Mesendoderm (in vitro differentiated cells): ENCODE data around the gene MYO9B.

Experiments used
- DNase-seq: peaks from one replicate; pipeline ENCODE4 v3.0.0; 2013
- H2AK5ac ChIP-seq: 2 replicates; pipeline ENCODE4 v1.6.1; 2013; ENCODE audit warnings: low read length, inconsistent platforms
- H2BK120ac ChIP-seq: 2 replicates; pipeline ENCODE4 v1.6.1; 2013; ENCODE audit warnings: low read depth, mild to moderate bottlenecking, low read length, moderate library complexity, mixed read lengths
- H2BK15ac ChIP-seq: replicated peaks from 2 replicates; pipeline ENCODE4 v1.6.1; 2013; ENCODE audit warnings: low read depth, mild to moderate bottlenecking, moderate library complexity
- H2BK5ac ChIP-seq: 2 replicates; pipeline ENCODE4 v1.6.1; 2013; ENCODE audit warnings: low read length, inconsistent platforms
- H3K18ac ChIP-seq: 2 replicates; pipeline ENCODE4 v1.6.1; 2013; ENCODE audit warnings: mild to moderate bottlenecking, low read length, mixed read lengths
- H3K23ac ChIP-seq: one replicate; pipeline ENCODE4 v1.6.1; 2013; ENCODE audit warnings: low read length
- H3K27ac ChIP-seq: 2 replicates; pipeline ENCODE4 v1.5.1; 2013; ENCODE audit warnings: low read depth, mild to moderate bottlenecking, inconsistent platforms, low read length, moderate library complexity
- H3K27me3 ChIP-seq: 2 replicates; pipeline ENCODE4 v1.6.1; 2013; ENCODE audit warnings: low read length, control low read depth, mild to moderate bottlenecking, inconsistent platforms; ENCODE audit not compliant: insufficient read depth, poor library complexity
- H3K36me3 ChIP-seq: 2 replicates; pipeline ENCODE4 v1.6.1; 2013; ENCODE audit warnings: low read length, inconsistent platforms; ENCODE audit not compliant: control insufficient read depth, insufficient read depth
- H3K4ac ChIP-seq: one replicate; pipeline ENCODE4 v1.6.1; 2013; ENCODE audit warnings: low read depth, mild to moderate bottlenecking, low read length, moderate library complexity
- H3K4me1 ChIP-seq: 2 replicates; pipeline ENCODE4 v1.6.1; 2013; ENCODE audit warnings: low read depth, low read length, inconsistent platforms; ENCODE audit not compliant: control insufficient read depth
- H3K4me2 ChIP-seq: 2 replicates; pipeline ENCODE4 v1.6.1; 2013; ENCODE audit warnings: low read length
- H3K4me3 ChIP-seq: 2 replicates; pipeline ENCODE4 v1.5.1; 2013; ENCODE audit warnings: mild to moderate bottlenecking, low read length
- H3K56ac ChIP-seq: one replicate; pipeline ENCODE4 v1.6.1; 2013; ENCODE audit warnings: low read length
- H3K79me1 ChIP-seq: 2 replicates; pipeline ENCODE4 v1.6.1; 2013; ENCODE audit warnings: low read length, inconsistent platforms
- H3K79me2 ChIP-seq: 2 replicates; pipeline ENCODE4 v1.6.1; 2013; ENCODE audit warnings: mild to moderate bottlenecking, low read length; ENCODE audit not compliant: control insufficient read depth, insufficient read depth
- H3K9ac ChIP-seq: 2 replicates; pipeline ENCODE4 v1.6.1; 2013; ENCODE audit warnings: low read length, inconsistent platforms
- H4K5ac ChIP-seq: one replicate; pipeline ENCODE4 v1.6.1; 2013; ENCODE audit warnings: low read length
- H4K8ac ChIP-seq: one replicate; pipeline ENCODE4 v1.6.1; 2013; ENCODE audit warnings: low read depth, mild to moderate bottlenecking, control low read depth, low read length, moderate library complexity
- WGBS: extraction: QIAGEN DNeasy Blood & Tissue Kit; methylation state at CpG from one replicate; pipeline ENCODE4 v1.1.7; 2013; ENCODE audit warnings: low lambda C conversion rate, missing lambda C conversion rate; ENCODE audit not compliant: insufficient coverage; ENCODE audit errors: extremely low coverage; 5-methylcytosine and 5-hydroxymethylcytosine counted together

MYO9B gene

GRCh38 chr19:17129377-17129776 is 53.8 kb downstream of the MYO9B start:
- Histone ChIP-seq H3K4me3 (no peak overlapping the region), H2AK5ac (no peak overlapping the region), H3K9ac (no peak overlapping the region), H3K23ac (no peak overlapping the region), H3K36me3 (no peaks in the 10 kb centered on the region), H3K27me3 (no peaks in the 10 kb centered on the region), H3K4me1 (no peaks in the 10 kb centered on the region), H2BK15ac (no peak overlapping the region), H3K27ac (no peak overlapping the region), H2BK120ac (no peak overlapping the region), H3K56ac (no peak overlapping the region), H3K79me2 (no peaks in the 10 kb centered on the region), H2BK5ac (no peak overlapping the region), H3K4ac (no peak overlapping the region), H4K5ac (no peak overlapping the region), H3K18ac (no peak overlapping the region), H3K79me1 (no peaks in the 10 kb centered on the region), H3K4me2 (no peak overlapping the region), H4K8ac (no peak overlapping the region)
- no CpG with 5 or more reads among the region's 12 CpGs for WGBS
- DNase-seq = no peak

- Histone ChIP-seq H3K36me3 (no peaks in the 10 kb centered on the region), H4K8ac (no peak overlapping the region), H2BK15ac (no peak overlapping the region), H3K4me2 (peak overlapping the region; percentile 16), H3K27ac (peak overlapping the region; percentile 97), H2BK5ac (peak overlapping the region; percentile 96), H3K4ac (peak overlapping the region; percentile 97), H2BK120ac (peak overlapping the region; percentile 97), H3K9ac (peak overlapping the region; percentile 69), H3K56ac (peak overlapping the region; percentile 93), H3K4me1 (peaks cover 9% of the 10 kb centered on the region), H3K4me3 (no peak overlapping the region), H4K5ac (no peak overlapping the region), H3K27me3 (no peaks in the 10 kb centered on the region), H3K18ac (peak overlapping the region; percentile 99), H3K79me1 (peaks cover 5% of the 10 kb centered on the region), H3K79me2 (peaks cover 2% of the 10 kb centered on the region), H3K23ac (no peak overlapping the region), H2AK5ac (no peak overlapping the region)
- no CpG with 5 or more reads among the region's 30 CpGs for WGBS
- DNase-seq = peak; percentile 99
These were observed 59.6 kb downstream of the MYO9B start for GRCh38 chr19:17135001-17135853.

- H4K5ac ChIP-seq = no peak overlapping the region
- H3K9ac ChIP-seq = peak overlapping the region; percentile 69
- H3K23ac ChIP-seq = no peak overlapping the region
- peak overlapping the region; percentile 97 for H2BK120ac ChIP-seq
- no peak overlapping the region for H3K4me2 ChIP-seq
- H3K79me1 ChIP-seq = peaks cover 5% of the 10 kb centered on the region
- H3K18ac ChIP-seq = peak overlapping the region; percentile 99
- no peak overlapping the region for H2BK15ac ChIP-seq
- WGBS = no CpG with 5 or more reads among the region's 9 CpGs
- peak overlapping the region; percentile 13 for H4K8ac ChIP-seq
- H2BK5ac ChIP-seq = peak overlapping the region; percentile 93
- no peaks in the 10 kb centered on the region for H3K27me3 ChIP-seq
- peak overlapping the region; percentile 97 for H3K27ac ChIP-seq
- peak overlapping the region; percentile 97 for H3K4ac ChIP-seq
- H3K56ac ChIP-seq = peak overlapping the region; percentile 93
- peaks cover 2% of the 10 kb centered on the region for H3K79me2 ChIP-seq
- peak overlapping the region; percentile 92 for H2AK5ac ChIP-seq
- DNase-seq = peak; percentile 65
- H3K4me1 ChIP-seq = peaks cover 9% of the 10 kb centered on the region
- H3K36me3 ChIP-seq = no peaks in the 10 kb centered on the region
- H3K4me3 ChIP-seq = no peak overlapping the region
These were observed 60.4 kb downstream of the MYO9B start for GRCh38 chr19:17136021-17136420.

GRCh38 chr19:17136617-17137016 is 61.0 kb downstream of the MYO9B start:
- H3K9ac ChIP-seq = peak overlapping the region; percentile 69
- H3K27me3 ChIP-seq = no peaks in the 10 kb centered on the region
- H3K4ac ChIP-seq = peak overlapping the region; percentile 97
- H3K23ac ChIP-seq = peak overlapping the region; percentile 98
- peak overlapping the region; percentile 97 for H2BK120ac ChIP-seq
- no CpG with 5 or more reads among the region's 11 CpGs for WGBS
- H3K4me3 ChIP-seq = no peak overlapping the region
- H4K5ac ChIP-seq = no peak overlapping the region
- peak overlapping the region; percentile 93 for H3K56ac ChIP-seq
- H2BK15ac ChIP-seq = no peak overlapping the region
- H2BK5ac ChIP-seq = peak overlapping the region; percentile 93
- no peak overlapping the region for H3K4me2 ChIP-seq
- no peaks in the 10 kb centered on the region for H3K36me3 ChIP-seq
- H3K18ac ChIP-seq = peak overlapping the region; percentile 99
- peaks cover 9% of the 10 kb centered on the region for H3K4me1 ChIP-seq
- H3K79me1 ChIP-seq = peaks cover 7% of the 10 kb centered on the region
- H3K27ac ChIP-seq = peak overlapping the region; percentile 97
- H4K8ac ChIP-seq = no peak overlapping the region
- no peak for DNase-seq
- peak overlapping the region; percentile 92 for H2AK5ac ChIP-seq
- peaks cover 2% of the 10 kb centered on the region for H3K79me2 ChIP-seq

- H2AK5ac ChIP-seq = no peak overlapping the region
- H3K79me2 ChIP-seq = peaks cover 2% of the 10 kb centered on the region
- H3K9ac ChIP-seq = no peak overlapping the region
- no peak overlapping the region for H4K5ac ChIP-seq
- H3K4me1 ChIP-seq = peaks cover 9% of the 10 kb centered on the region
- peaks cover under 1% of the 10 kb centered on the region for H3K36me3 ChIP-seq
- WGBS = no CpG with 5 or more reads among the region's 10 CpGs
- no peak overlapping the region for H2BK120ac ChIP-seq
- no peak for DNase-seq
- H3K27me3 ChIP-seq = no peaks in the 10 kb centered on the region
- H3K23ac ChIP-seq = no peak overlapping the region
- peak overlapping the region; percentile 37 for H3K4ac ChIP-seq
- H4K8ac ChIP-seq = no peak overlapping the region
- H3K56ac ChIP-seq = peak overlapping the region; percentile 67
- H3K79me1 ChIP-seq = peaks cover 7% of the 10 kb centered on the region
- H2BK15ac ChIP-seq = no peak overlapping the region
- no peak overlapping the region for H3K4me2 ChIP-seq
- no peak overlapping the region for H3K4me3 ChIP-seq
- no peak overlapping the region for H2BK5ac ChIP-seq
- H3K27ac ChIP-seq = no peak overlapping the region
- peak overlapping the region; percentile 9 for H3K18ac ChIP-seq
These were observed 61.8 kb downstream of the MYO9B start for GRCh38 chr19:17137417-17137816.
